ENCODE results near the gene DYSF. TPM values are rescaled to one million over a fixed set of nuclear protein-coding genes. Genes with fewer than 3 reads are reported as not detected.

Gene DYSF
- total and polyA plus RNA-seq, 5 experiments from 2014 or later = 3.0 to 3.5 (median 3.2) TPM

GRCh38 chr2:71685073-71685848 is 231.9 kb downstream of the DYSF start:
- POLR2A ChIA-PET = no interaction called here
- no peak overlapping the region for H3K27ac Mint-ChIP-seq
- H3K27me3 Mint-ChIP-seq = peaks cover 0 to 14% (median 0%) of the 10 kb centered on the region in 5 donors
- peak in 1 of 10 donors; percentile 23 for DNase-seq
- H3K4me3 Mint-ChIP-seq = no peak overlapping the region
- no peak for ATAC-seq
- no peaks in the 10 kb centered on the region for H3K36me3 Mint-ChIP-seq
- peaks cover 0 to 7% (median 0%) of the 10 kb centered on the region in 4 donors for H3K4me1 Mint-ChIP-seq
- peaks cover 0 to 2% (median 0%) of the 10 kb centered on the region in 9 donors for H3K9me3 Mint-ChIP-seq

GRCh38 chr2:71685941-71686611 is 232.7 kb downstream of the DYSF start:
- ATAC-seq (no peak), DNase-seq (peak in 1 of 10 donors; percentile 40)
- no peaks in the 10 kb centered on the region for H3K36me3 Mint-ChIP-seq
- H3K9me3 Mint-ChIP-seq = peaks cover 0 to 2% (median 0%) of the 10 kb centered on the region in 9 donors
- peaks cover 0 to 7% (median 0%) of the 10 kb centered on the region in 4 donors for H3K4me1 Mint-ChIP-seq
- H3K27ac Mint-ChIP-seq = no peak overlapping the region
- POLR2A ChIA-PET = no interaction called here
- H3K27me3 Mint-ChIP-seq = peaks cover 0 to 22% (median 0%) of the 10 kb centered on the region in 5 donors
- H3K4me3 Mint-ChIP-seq = no peak overlapping the region

DNA sequence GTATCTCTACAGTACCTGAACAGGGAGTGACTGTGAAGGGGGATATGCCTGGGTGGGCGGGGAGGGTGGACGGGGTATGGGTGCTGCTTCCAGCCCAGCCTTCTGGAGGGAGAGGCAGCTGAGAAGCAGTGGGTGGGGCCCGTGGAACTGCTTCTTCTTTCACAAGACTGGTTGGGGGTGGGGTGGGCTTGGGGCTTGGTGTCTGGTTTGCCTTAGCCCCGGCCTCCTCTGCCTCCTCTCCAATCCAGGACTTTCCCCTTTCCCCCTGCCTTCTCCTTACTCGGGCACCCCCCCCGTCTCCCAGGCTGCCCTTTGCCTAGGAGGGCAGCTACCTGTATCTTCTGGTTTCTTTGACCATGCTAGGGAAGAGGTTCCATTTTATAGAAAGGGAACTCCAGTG is 233.4 kb downstream of the DYSF start:
- peaks cover 0 to 7% (median 0%) of the 10 kb centered on the region in 4 donors for H3K4me1 Mint-ChIP-seq
- no peak overlapping the region for H3K4me3 Mint-ChIP-seq
- POLR2A ChIA-PET = no interaction called here
- ATAC-seq (no peak), DNase-seq (peak in 1 of 10 donors; percentile 11)
- H3K36me3 Mint-ChIP-seq = no peaks in the 10 kb centered on the region
- no peak overlapping the region for H3K27ac Mint-ChIP-seq
- peaks cover 0 to 2% (median 0%) of the 10 kb centered on the region in 9 donors for H3K9me3 Mint-ChIP-seq
- peaks cover 0 to 22% (median 0%) of the 10 kb centered on the region in 5 donors for H3K27me3 Mint-ChIP-seq

DNA sequence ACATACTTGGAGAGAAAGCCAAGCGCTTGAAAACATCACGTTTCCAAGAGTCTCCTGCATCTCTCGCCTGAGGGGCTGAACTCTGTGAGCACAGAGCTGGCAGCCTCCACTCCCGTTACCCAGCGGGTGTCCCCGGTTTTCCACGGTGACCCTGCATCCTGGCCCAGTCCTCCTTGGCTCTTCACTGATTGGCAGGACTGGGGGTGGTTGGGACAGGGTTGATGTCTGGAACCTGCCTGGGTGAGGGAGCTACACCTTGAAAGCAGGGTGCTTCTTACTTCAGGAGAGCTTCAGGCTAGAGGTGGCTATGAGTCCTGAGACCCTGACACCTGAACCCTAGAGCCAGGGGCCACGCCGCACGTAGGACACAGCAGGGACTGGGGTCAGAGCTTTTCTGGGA is 234.1 kb downstream of the DYSF start:
- peaks cover 0 to 2% (median 0%) of the 10 kb centered on the region in 9 donors for H3K9me3 Mint-ChIP-seq
- H3K27ac Mint-ChIP-seq = no peak overlapping the region
- ATAC-seq (no peak), DNase-seq (peak in 1 of 10 donors; percentile 28)
- no peaks in the 10 kb centered on the region for H3K36me3 Mint-ChIP-seq
- no peak overlapping the region for H3K4me3 Mint-ChIP-seq
- POLR2A ChIA-PET = no interaction called here
- peaks cover 0 to 7% (median 0%) of the 10 kb centered on the region in 4 donors for H3K4me1 Mint-ChIP-seq
- H3K27me3 Mint-ChIP-seq = peaks cover 0 to 16% (median 5%) of the 10 kb centered on the region in 5 donors

DNA sequence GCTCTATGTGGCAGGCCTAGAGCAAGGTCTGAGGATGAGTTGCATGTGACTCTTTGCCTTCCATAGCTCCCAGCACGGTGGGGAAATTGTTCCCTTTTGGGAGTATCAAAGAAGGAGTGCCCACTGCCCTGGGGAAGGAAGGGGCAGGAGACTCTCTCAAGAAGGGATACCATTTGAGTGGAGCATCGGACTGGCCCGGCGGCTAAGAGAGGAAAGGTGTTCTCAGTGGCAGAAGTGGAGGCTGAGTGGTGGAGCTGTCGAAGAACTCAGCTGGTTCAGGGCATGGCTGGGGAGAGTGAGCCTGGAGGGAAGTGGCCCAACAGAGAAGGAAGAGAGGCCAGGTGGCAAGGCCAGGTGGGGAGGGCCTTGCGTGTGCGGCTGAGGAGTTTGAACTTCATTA is 235.2 kb downstream of the DYSF start:
- peak in 1 of 10 donors; percentile 3 for DNase-seq
- peaks cover 0 to 2% (median 0%) of the 10 kb centered on the region in 9 donors for H3K9me3 Mint-ChIP-seq
- H3K27me3 Mint-ChIP-seq = peaks cover 0 to 13% (median 5%) of the 10 kb centered on the region in 5 donors
- no peak overlapping the region for H3K27ac Mint-ChIP-seq
- H3K4me3 Mint-ChIP-seq = no peak overlapping the region
- POLR2A ChIA-PET = no interaction called here
- H3K4me1 Mint-ChIP-seq = peaks cover 0 to 6% (median 0%) of the 10 kb centered on the region in 4 donors
- no peaks in the 10 kb centered on the region for H3K36me3 Mint-ChIP-seq
- ATAC-seq = no peak

- H3K27me3 Mint-ChIP-seq = peaks cover 0 to 11% (median 5%) of the 10 kb centered on the region in 5 donors
- POLR2A ChIA-PET = no interaction called here
- peak overlapping the region in 1 of 10 donors; percentile 91 for H3K27ac Mint-ChIP-seq
- H3K36me3 Mint-ChIP-seq = no peaks in the 10 kb centered on the region
- H3K4me3 Mint-ChIP-seq = no peak overlapping the region
- peaks cover 0 to 6% (median 0%) of the 10 kb centered on the region in 4 donors for H3K4me1 Mint-ChIP-seq
- ATAC-seq (no peak), DNase-seq (peak in 1 of 10 donors; percentile 9)
- peaks cover 0 to 2% (median 0%) of the 10 kb centered on the region in 9 donors for H3K9me3 Mint-ChIP-seq
Observed at GRCh38 chr2:71689393-71689792, 236.0 kb downstream of the DYSF start.

- no peak overlapping the region for H3K4me3 Mint-ChIP-seq
- DNase-seq (peak in 1 of 10 donors; percentile 28), ATAC-seq (no peak)
- H3K27me3 Mint-ChIP-seq = peaks cover 0 to 17% (median 8%) of the 10 kb centered on the region in 5 donors
- POLR2A ChIA-PET = no interaction called here
- H3K36me3 Mint-ChIP-seq = no peaks in the 10 kb centered on the region
- H3K9me3 Mint-ChIP-seq = peaks cover 0 to 2% (median 0%) of the 10 kb centered on the region in 9 donors
- no peak overlapping the region for H3K27ac Mint-ChIP-seq
- peaks cover 0 to 6% (median 0%) of the 10 kb centered on the region in 4 donors for H3K4me1 Mint-ChIP-seq
Observed at GRCh38 chr2:71689968-71690834, 236.8 kb downstream of the DYSF start.

GRCh38 chr2:71690876-71691475 is 237.6 kb downstream of the DYSF start:
- DNase-seq (peak in 1 of 10 donors; percentile 8), ATAC-seq (no peak)
- peaks cover 0 to 17% (median 9%) of the 10 kb centered on the region in 5 donors for H3K27me3 Mint-ChIP-seq
- peaks cover 0 to 6% (median 0%) of the 10 kb centered on the region in 4 donors for H3K4me1 Mint-ChIP-seq
- POLR2A ChIA-PET = no interaction called here
- no peak overlapping the region for H3K27ac Mint-ChIP-seq
- H3K9me3 Mint-ChIP-seq = peaks cover 0 to 2% (median 0%) of the 10 kb centered on the region in 9 donors
- no peaks in the 10 kb centered on the region for H3K36me3 Mint-ChIP-seq
- no peak overlapping the region for H3K4me3 Mint-ChIP-seq

DNA sequence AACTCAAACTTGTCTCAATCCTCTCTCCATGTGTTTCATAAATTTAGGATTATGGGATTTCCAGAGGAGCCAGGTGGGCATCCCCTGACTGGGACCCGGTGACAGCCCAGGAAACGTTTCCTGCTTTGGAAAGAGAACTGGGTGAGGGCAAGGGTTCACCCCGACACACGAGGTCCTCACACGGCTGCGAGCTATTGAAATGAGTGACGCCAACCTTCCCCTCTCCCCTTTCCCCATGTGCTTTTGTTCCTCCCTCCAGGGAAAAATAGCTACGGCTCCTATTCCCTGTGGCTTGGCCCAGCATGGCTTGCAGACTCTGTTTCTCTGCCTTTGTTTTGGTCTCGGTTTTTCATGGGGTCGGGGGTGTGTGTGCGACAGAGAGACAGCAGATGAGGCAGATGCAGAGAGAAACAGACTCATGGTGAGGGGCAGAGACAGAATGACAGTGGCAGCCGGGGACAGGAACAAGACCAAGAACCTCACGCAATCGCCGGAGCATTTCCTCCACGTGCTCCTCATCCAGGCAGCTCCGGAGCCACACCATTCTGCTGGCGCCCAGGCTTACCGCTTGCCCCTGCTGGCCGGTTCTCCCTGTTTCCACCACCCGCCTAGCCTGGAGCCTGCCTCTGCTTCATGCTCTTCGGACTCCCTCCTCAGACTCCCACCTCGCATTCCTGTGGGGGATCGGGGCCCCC is 238.5 kb downstream of the DYSF start:
- DNase-seq = peak in 1 of 10 donors; percentile 51
- Mint-ChIP-seq H3K9me3 (peaks cover 0 to 2% (median 0%) of the 10 kb centered on the region in 9 donors), H3K36me3 (no peaks in the 10 kb centered on the region), H3K27me3 (peaks cover 0 to 17% (median 11%) of the 10 kb centered on the region in 5 donors), H3K27ac (peak overlapping the region in 2 of 10 donors; percentile 30 to 51), H3K4me3 (no peak overlapping the region), H3K4me1 (peaks cover 0 to 6% (median 0%) of the 10 kb centered on the region in 4 donors)
- POLR2A ChIA-PET = no interaction called here
- ATAC-seq = no peak

DNA sequence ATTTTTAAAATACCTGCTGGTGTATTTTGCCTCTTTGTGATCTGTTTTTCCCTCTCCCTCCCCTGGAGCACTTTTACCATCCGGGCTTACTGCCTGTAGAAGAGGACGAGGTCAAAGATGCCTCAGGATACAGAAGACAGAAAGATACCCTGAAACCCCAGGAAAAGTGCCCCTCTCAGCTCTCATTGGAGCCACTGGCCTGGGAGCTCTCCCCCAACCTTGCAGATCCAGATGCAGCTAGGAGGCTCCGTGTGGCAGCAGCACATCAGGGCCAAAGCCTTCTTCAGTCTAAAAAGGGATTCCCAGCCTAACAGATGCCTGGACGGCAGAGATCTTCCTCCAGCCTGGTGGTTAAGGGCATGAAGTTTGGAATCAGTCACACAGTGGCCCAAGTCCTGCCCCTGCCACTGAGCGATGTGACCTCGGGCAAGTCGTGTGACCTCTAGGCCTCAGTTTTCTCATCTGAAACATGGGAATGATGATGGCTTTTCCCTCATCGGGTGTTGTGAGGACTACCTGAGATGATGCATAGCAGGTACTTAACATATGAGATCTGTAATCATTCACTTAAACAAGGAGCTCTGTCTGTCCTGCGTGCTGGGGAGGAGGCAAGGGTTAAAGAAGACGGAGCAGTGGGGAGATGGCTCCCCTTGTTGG is 239.4 kb downstream of the DYSF start:
- H3K36me3 Mint-ChIP-seq = no peaks in the 10 kb centered on the region
- H3K9me3 Mint-ChIP-seq = peaks cover 0 to 2% (median 0%) of the 10 kb centered on the region in 9 donors
- H3K27me3 Mint-ChIP-seq = peaks cover 0 to 17% (median 13%) of the 10 kb centered on the region in 5 donors
- peak in 1 of 10 donors; percentile 4 for DNase-seq
- peaks cover 0 to 4% (median 0%) of the 10 kb centered on the region in 4 donors for H3K4me1 Mint-ChIP-seq
- H3K27ac Mint-ChIP-seq = no peak overlapping the region
- POLR2A ChIA-PET = no interaction called here
- H3K4me3 Mint-ChIP-seq = no peak overlapping the region
- ATAC-seq = no peak
